ENCODE measurements around the gene YPEL2.

DNA sequence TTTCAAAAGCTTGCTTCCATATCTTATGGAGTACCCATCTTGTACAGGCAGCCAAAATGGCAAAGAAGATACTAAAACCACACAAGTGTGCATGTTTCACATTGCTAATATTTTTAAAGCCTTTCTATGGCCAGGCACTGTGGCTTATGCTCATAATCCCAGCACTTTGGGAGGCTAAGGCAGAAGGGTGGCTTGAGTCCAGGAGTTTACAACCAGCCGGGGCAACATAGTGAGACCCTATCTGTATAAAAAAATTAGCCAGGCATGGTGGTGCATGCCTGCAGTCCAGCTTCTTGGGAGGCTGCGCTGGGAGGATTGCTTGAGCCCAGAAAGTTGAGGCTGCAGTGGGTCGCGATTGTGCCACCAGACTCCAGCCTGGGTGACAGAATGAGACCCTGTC is 71.3 kb downstream of the YPEL2 start:
- TF ChIP-seq, protein P1, sequence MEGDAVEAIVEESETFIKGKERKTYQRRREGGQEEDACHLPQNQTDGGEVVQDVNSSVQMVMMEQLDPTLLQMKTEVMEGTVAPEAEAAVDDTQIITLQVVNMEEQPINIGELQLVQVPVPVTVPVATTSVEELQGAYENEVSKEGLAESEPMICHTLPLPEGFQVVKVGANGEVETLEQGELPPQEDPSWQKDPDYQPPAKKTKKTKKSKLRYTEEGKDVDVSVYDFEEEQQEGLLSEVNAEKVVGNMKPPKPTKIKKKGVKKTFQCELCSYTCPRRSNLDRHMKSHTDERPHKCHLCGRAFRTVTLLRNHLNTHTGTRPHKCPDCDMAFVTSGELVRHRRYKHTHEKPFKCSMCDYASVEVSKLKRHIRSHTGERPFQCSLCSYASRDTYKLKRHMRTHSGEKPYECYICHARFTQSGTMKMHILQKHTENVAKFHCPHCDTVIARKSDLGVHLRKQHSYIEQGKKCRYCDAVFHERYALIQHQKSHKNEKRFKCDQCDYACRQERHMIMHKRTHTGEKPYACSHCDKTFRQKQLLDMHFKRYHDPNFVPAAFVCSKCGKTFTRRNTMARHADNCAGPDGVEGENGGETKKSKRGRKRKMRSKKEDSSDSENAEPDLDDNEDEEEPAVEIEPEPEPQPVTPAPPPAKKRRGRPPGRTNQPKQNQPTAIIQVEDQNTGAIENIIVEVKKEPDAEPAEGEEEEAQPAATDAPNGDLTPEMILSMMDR (IDR thresholded peaks at IDR 0.05): no peak
- TF ChIP-seq ZFX (IDR thresholded peaks at IDR 0.05; ENCODE audit: borderline replicate concordance): no peak
